Stimulated activated CD8-positive, alpha-beta memory T cell treated with anti-CD3 and anti-CD28 coated beads, Interleukin-7, amount 100 ng/mL, for 48 hours (primary cell): ENCODE data around the gene HSPA14.
A peak's percentile ranks its signal among the peaks of the same experiment; 100 is the strongest.
"Not testable (repeated sequence)": the region's sequence is repeated elsewhere in the genome, so short reads cannot be mapped to it uniquely, and the experiment has no call there.

Experiments
- DNase-seq, 2 donors: peaks; one replicate each; pipeline ENCODE4 v3.0.0-alpha.2; 2020; ENCODE audit warnings: low read depth in 1 of 2; ENCODE audit errors: extremely low read depth in 1 of 2

The HSPA14 gene

DNA sequence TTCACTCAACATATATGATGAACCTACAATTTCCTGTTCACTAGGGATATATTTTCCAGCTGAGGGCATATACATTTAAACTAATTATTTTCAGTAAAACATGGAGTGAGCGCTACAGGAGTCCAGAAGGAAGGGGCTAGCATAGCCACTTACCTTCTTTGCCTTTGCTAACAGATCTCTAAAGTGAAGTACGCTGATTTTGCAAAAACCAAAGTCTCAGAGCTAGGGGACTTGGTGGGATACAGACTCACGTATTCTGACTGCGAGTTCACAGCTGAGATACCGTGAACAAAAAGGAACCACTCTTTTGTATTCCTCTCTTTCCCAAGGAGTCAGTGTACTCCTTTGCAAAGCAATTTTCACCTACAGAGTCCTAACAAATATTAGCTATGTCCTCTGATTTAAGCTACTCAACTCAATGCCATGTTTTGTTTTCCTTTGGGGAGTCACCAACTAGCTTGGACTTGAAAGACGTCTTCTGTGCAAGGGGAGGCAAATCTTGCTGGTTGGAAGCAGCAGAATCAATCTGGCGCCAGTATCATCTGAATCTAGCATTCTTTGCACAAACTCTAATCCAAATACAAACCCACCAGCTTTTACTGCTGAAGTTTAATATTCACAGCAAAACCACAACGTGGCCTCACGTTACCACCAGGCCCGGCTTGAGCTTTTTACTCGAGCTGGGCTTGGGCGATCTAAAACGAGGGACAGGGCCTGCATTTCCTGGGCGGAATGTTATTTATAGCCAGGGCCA lies 926 bp upstream of the HSPA14 start:
- no peak for DNase-seq

DNA sequence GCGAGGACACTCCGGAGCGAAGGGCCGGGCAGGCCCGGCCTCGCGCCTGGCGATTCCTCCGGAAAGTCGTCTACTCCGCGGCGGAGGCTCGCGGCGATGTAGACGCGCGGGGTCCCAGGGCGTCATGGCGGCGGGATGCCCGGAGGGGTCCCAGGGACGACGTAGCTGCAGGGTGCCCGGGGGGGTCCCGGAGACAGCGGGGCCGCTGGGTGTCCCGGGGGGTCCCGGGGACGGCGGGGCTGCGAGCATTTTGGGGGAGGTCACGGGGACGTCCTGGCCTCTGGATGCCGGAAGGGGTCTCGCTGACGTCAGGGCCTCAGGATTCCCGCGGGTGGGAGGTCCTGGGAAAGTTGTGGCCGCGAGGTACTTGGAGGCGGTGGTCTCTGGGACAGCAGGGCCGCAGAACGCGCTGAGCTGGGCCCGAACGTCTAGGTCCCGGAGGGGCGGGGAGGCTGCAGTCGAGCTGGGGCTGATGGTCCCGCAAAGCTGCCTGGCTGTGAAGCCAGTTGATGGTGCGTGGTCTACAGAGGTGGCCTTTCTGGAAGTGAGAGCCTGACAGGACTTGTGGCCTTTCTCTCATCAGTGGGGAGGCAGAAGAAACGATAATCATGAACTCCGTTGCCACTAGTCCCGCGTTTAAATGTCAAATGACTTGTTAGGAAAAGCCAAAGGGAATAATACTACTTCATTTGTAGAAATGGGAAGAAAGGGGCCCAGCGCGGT lies 637 bp downstream of the HSPA14 start:
- DNase-seq, result no peak

DNA sequence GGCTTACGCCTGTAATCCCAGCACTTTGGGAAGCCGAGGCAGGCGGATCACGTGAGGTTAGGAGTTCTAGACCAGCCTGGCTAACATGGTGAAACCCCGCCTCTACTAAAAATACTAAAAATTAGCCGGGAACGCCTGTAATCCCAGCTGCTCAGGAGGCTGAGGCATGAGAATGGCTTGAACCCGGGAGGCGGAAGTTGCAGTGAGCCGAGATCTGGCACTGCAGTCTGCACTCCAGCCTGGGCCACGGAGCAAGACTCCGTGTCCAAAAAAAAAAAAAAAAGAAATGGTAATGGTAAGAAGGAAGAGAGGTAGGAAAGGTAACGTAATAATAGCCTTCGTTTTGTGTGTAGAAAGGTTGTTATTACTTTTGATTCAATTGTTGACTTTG lies 1.2 kb downstream of the HSPA14 start:
- DNase-seq, result no peak

DNA sequence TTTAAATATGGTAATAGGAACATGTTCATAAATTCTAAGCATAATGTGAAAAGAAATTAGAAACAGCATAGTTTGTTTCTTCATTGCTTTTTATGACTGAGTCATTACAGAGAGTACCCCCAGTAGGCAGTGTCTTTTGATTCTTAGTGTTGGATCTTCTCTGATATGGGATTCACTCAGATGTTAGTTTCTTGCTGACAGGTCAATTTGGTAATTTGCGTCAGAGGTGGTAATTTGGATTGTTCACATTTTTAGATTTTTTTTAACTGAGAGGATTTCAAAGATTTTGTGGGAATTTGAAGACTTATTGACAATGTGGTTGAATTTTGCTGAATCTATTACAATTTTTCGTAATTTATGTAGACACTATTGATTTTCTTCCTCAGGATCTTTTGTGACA lies 2.1 kb downstream of the HSPA14 start:
- no peak for DNase-seq

DNA sequence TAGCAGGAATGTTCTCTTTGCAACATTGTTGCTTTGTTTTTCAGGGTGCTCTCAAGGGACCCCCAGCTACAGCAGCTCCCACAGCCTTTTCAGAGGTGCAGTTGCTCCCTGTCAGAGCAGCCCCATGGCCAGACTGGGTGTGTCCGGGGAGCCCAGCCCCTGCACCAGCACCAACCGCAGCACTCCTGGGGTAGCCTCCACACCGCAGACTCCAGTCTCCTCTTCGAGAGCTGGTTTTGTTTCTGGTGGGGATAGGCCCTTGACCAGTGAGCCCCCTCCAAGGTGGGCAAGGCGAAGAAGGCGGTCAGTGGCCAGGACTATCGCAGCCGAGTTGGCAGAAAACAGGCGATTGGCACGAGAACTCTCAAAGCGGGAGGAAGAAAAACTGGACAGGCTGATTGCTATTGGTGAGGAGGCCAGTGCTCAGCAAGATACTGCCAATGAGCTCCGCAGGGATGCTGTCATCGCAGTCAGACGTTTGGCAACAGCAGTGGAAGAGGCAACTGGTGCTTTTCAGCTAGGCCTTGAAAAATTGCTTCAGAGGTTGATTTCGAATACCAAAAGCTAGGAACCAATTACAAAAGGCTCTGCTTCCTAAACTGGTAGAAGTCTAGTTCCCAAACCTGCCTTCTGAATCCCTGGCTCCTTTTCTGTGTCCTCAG lies 5.4 kb downstream of the HSPA14 start:
- DNase-seq, result no peak

DNA sequence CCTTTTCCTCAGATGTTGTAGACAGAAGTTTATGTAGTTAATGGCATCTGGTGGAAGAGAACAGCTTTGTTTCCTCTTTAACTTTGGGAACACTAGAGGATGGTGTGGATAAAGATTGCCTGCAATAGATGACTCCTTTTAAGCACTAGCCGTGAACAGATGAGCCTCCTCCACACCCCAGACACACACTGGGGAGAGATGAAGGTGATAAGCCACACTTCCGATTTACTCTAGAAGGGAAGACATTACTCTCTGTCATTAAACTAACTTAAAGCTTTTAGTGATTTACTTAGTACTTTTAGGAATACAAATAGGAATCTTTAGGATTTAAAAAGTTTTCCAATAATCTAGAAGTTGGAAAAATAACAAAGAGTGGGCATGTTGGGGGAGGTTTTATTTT lies 6.8 kb downstream of the HSPA14 start:
- DNase-seq, result no peak

DNA sequence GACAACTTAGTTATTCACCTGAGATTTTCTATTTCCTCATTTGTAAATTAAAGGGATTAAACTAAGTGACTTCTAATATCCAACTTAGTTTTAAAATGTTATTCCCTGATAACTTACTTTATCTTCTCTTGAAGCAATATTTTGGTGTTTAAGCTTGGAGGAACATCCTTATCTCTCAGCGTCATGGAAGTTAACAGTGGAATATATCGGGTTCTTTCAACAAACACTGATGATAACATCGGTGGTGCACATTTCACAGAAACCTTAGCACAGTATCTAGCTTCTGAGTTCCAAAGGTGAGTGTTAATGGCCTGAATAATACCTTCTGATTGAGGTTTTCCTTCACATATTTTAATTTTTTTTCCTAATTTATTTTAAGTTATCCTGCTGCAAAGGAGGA lies 14.1 kb downstream of the HSPA14 start:
- no peak for DNase-seq

DNA sequence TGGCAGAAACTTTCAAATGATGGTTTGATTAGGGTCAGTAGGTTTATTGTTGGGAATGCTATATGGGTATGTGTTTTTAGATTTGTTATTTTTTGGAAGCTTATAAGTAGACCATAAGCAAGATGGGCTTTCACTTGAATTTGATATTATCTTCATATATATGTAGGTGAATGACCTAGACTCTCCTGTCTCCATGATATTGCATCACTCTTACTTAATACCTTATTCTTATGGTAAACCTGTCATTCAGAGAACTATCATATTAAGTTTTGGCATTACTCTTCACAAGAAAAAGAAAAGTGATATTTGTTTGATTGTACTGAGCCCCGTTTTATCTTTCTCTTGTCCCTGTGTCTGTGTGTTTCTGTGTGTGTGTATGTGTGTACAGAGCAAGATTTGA lies 17.3 kb downstream of the HSPA14 start:
- DNase-seq, result no peak

DNA sequence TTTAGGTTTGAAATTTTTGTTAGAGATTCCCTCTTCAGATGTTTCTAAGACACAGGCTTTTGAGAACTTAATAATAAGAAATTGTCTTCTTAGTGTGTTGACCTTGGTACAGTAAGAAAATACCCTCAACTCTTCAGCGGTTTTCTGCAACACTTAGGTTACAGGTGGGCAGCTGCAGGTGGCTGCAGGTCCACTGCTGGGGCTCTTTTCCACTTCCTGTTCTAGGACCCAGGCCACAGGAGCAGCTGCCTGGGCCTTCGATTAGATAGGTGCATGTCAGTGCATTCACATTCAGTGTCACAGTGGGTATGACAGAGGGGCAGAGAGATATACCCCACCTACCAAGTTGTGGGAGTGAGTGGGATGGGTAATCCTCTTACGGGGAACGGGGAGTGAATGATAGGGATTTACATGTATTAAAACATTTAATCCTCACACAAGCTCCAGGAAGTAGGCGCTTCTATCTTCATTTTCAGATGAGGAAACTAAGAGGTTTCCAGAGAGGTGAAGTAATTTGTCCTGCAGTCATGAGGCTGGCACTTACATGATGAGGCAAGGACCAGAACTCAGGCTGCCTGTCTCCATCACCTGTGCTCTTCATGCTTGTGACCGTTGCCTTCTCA lies 20.3 kb downstream of the HSPA14 start:
- DNase-seq, result no peak

DNA sequence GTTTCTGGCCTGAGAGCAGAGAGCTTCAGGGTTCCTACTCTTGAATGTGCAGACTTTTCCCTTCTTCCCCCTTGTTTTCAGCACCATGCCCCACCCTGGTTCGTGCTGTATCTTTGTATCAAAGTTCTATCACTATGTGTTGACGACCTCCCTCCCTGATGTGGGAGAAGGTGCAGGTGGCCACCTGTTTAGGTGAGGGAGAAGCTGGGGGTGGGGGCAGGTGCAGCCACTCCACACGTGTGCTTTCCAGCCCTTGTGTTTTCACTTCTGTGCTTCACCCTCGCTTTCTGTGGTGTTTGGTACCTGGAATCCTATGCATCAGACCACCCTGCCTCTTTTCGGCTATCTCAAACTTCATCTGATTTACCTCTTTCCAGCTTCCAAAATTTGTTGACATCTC lies 20.9 kb downstream of the HSPA14 start:
- no peak for DNase-seq

DNA sequence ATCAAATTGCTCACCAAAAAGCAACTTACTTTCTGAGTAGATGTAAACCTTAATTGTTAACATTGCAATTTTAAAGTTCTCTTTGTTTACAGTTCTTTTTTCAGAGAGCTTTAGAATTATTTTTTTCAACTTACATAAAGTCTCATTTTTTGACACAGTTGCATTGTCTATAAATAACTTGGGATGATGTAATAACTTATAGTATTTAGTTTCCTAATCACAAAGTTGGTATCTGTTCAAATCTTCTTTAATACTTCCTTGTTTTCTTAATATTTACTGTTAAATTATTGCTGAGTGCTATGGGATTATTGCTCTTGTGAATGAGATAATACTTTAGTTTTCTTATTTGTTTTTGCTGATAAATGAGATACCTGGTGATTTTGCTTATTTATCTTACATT lies 21.7 kb downstream of the HSPA14 start:
- DNase-seq, result no peak

DNA sequence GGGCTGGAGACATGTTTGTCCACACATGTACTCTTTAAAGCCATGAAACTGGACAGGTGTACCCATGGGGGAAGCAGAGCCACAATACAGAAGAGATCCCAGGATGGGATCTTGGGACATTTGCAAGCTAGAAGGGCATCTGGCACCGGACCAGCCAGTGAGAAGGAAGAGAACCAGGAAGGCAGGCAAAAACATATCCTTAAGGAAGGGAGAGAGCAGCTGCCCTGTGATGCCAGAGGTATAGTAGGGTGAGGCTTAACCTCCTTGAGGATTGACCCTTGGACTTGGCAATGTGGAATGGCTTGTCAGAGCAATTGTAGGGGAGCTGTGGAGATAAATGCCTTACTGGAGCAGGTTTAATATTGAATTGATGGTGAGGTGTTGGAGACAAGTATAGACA lies 22.7 kb downstream of the HSPA14 start:
- no peak for DNase-seq

DNA sequence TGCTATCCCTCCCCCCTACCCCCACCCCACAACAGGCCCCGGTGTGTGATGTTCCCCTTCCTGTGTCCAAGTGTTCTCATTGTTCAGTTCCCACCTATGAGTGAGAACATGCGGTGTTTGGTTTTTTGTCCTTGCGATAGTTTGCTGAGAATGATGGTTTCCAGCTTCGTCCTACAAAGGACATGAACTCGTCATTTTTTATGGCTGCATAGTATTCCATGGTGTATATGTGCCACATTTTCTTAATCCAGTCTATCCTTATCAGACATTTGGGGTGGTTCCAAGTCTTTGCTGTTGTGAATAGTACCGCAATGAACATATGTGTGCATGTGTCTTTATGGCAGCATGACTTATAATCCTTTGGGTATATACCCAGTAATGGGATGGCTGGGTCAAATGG lies 26.4 kb downstream of the HSPA14 start:
- DNase-seq, result not testable (repeated sequence)

DNA sequence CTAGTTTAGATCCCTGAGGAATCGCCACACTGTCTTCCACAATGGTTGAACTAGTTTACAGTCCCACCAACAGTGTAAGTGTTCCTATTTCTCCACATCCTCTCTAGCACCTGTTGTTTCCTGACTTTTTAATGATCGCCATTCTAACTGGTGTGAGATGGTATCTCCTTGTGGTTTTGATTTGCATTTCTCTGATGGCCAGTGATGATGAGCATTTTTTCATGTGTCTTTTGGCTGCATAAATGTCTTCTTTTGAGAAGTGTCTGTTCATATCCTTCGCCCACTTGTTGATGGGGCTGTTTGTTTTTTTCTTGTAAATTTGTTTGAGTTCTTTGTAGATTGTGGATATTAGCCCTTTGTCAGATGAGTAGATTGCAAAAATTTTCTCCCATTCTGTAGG lies 26.8 kb downstream of the HSPA14 start:
- DNase-seq, result not testable (repeated sequence)

DNA sequence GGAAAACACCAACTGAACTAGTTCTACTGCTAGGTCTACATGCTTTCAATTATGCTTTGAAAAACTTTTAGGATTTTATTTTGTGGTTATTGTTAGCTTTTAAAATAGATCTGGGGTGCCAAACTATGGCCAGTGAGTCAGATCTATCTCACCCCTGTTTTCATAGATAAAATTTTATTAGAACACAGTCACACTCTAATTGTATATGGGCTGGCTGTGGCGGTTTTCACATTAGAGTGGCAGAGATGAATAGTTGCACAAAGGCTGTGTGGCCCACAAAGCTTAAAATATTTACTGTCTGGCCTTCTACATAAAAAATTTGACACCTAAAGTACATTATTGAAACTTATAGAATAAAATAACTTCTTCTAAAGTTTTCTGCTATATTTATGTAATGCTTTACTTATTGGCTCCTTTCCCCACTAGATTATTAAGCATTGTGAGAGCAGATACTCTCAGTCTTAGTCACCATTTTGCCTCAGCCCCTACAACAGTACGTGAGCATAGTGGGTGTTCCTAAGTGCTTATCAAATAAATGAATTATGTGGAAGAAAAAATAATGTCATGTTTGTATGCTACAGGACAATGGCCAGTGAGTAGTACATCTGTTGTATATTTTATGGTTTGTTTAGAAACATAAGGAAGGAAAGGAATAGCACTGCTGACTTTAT lies 35.1 kb downstream of the HSPA14 start:
- DNase-seq, result no peak

DNA sequence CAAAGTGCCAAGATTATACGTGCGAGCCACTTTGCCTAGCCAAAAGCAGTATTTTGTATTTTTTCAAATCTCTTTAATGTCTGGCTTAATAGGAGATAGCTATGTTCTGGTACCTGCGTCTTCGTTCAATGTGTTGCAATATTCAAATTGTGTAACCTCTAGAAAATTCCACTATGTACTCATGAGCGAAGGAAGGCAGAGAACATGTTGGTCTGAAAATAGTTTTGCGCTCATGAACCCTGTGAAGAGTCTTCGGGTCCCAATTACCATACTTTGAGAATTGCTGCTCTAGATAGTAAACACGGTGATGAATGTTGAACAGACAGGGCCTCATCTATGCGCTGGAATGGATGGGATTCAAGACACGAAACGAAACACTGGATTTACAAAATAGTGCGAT lies 37.8 kb downstream of the HSPA14 start:
- no peak for DNase-seq

DNA sequence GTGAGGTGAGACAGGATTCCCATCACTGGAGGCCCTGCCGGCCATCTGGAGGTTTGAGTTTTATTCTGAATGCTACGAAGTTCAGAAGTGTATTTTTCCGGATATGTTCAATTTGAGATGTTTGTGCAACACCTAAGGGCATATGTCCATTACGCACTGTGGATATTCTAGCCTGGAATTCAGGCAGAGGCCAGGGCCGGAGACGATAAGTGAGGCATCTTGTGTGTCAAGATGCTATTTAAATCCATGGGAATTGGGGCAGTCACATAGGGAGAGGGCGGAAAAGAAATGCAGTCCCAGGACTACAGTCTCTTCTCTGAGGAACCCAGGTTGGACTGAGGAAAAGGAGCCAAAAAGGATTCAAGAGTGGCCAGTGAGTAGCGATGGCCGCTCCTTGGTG lies 38.7 kb downstream of the HSPA14 start:
- DNase-seq, result no peak

DNA sequence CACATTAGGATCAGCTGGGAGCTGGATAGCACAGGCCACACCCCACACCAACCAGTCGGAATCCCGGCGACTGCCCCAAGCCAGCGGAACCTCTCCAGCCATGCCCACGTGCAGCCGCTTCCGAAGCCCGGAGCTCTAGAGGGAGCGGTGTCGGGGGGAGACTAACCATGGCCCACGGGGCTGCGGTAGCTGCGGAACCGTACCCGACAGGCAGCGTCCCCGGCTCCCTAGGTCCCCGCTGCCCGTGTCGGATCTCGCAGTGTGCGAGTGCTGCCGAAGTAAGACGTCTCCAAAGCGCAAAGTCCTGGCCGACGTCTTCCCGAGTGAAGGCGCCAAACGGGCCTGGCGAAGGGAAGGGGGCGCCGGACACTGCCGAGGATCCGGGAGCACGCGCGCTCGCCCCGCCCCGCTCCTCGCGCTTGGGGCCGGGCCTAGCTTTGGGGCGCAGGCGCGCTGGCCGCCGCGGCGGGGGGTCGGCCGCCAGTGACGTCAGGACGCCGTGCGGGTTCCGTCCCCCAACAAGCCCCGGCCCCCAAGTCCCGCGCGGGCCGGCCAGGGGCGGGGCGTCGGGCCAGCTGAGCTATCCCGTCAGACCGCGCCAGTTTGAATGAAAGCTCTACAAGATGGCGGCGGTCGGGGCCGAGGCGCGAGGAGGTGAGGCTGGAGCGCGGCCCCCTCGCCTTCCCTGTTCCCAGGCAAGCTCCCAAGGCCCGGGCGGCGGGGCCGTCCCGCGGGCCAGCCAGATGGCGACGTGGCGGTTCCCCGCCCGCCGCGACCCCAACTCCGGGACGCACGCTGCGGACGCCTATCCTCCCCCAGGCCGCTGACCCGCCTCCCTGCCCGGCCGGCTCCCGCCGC lies 40.4 kb downstream of the HSPA14 start, which contains the start of gene SUV39H2:
Gene SUV39H2, plus strand, starts transcription at position 601 of the 858 bp plus-strand sequence. Its CDS starts 23 bp downstream, at position 624.
- DNase-seq, result peak; percentile 86 to 94

DNA sequence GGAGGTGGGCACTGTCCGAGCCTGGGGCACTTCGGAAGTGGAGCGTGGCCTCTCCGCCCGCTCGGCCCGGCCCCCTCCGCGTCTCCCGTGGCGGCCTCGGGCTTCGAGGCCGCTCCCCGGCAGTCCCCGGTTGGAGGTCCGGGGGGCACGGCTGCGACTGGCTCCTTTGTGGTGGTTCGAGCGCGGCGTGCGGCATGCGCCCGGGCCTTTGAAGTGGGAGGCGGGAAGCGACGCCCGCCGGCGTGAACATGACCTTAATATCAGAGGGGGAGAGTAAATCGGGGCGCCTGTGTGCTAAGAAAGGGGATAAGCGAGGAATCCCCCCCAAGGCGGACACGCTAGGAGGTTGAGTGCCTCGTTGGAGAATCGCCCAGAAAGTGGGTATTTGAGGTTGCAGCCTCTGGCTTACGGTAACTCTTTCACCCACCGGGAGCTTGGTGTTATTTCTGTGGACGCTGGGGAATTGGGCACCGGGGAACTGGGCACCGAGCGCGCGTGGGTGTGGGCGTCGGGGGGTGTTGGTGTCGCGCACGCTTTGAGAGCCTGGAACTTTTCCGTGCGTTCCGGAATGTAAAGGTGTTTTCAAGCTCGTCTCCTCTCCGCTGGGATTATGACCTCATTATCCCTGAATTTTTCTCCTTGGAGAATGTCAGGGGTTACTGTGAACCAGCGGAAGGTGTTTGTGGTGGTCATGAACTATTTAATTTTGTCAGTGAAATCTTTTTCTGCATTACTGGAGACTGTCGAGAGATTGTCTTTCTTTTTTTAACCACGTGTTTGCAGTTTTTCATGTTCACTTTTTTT lies 41.2 kb downstream of the HSPA14 start:
- DNase-seq, result no peak
